Activated CD4-positive, alpha-beta T cell treated with anti-CD3 and anti-CD28 coated beads, Interleukin-2, amount 50 U/mL, for 24 hours (primary cell): Measurements from ENCODE around the gene FGF1.
"Not testable (repeated sequence)": the region's sequence is repeated elsewhere in the genome, so short reads cannot be mapped to it uniquely, and the experiment has no call there.

ENCODE experiments used
- DNase-seq, 2 donors: peaks; one replicate each; pipeline ENCODE4 v3.0.0-alpha.2; 2020; ENCODE audit warnings: low read depth in 1 of 2, low spot score in 1 of 2

The FGF1 gene

GRCh38 chr5:142671266-142671665 lies 14.6 kb downstream of the FGF1 start:
- no peak for DNase-seq

GRCh38 chr5:142670804-142671203 lies 15.1 kb downstream of the FGF1 start:
- no peak for DNase-seq

GRCh38 chr5:142669477-142669876 lies 16.4 kb downstream of the FGF1 start:
- DNase-seq, result no peak

- no peak for DNase-seq
Observed at GRCh38 chr5:142668336-142668735, 17.6 kb downstream of the FGF1 start.

- no peak for DNase-seq
Observed at GRCh38 chr5:142667831-142668230, 18.1 kb downstream of the FGF1 start.

- no peak for DNase-seq
Observed at GRCh38 chr5:142664636-142665035, 21.3 kb downstream of the FGF1 start.

- DNase-seq, result no peak
Observed at GRCh38 chr5:142664067-142664466, 21.8 kb downstream of the FGF1 start.

- DNase-seq, result no peak
Observed at GRCh38 chr5:142663246-142663645, 22.6 kb downstream of the FGF1 start.

- DNase-seq, result no peak
Observed at GRCh38 chr5:142661957-142662356, 23.9 kb downstream of the FGF1 start.

- DNase-seq, result no peak
Observed at GRCh38 chr5:142661143-142661542, 24.7 kb downstream of the FGF1 start.

GRCh38 chr5:142660731-142661130 lies 25.2 kb downstream of the FGF1 start:
- no peak for DNase-seq

GRCh38 chr5:142660196-142660595 lies 25.7 kb downstream of the FGF1 start:
- no peak for DNase-seq

- DNase-seq, result no peak
Observed at GRCh38 chr5:142659405-142659804, 26.5 kb downstream of the FGF1 start.

- no peak for DNase-seq
Observed at GRCh38 chr5:142658278-142658677, 27.6 kb downstream of the FGF1 start.

- no peak for DNase-seq
Observed at GRCh38 chr5:142657446-142657845, 28.4 kb downstream of the FGF1 start.

GRCh38 chr5:142655339-142656267 lies 30.3 kb downstream of the FGF1 start:
- peak; percentile 51 to 52 for DNase-seq

- no peak for DNase-seq
Observed at GRCh38 chr5:142654578-142655058, 31.3 kb downstream of the FGF1 start.

GRCh38 chr5:142653321-142653720 lies 32.6 kb downstream of the FGF1 start:
- DNase-seq, result no peak

GRCh38 chr5:142652563-142652962 lies 33.3 kb downstream of the FGF1 start:
- DNase-seq, result no peak

GRCh38 chr5:142650881-142651280 lies 35.0 kb downstream of the FGF1 start:
- no peak for DNase-seq

- DNase-seq, result no peak
Observed at GRCh38 chr5:142650060-142650459, 35.8 kb downstream of the FGF1 start.

- DNase-seq, result not testable (repeated sequence)
Observed at GRCh38 chr5:142648108-142648507, 37.8 kb downstream of the FGF1 start.

GRCh38 chr5:142645456-142645855 lies 40.4 kb downstream of the FGF1 start:
- DNase-seq, result no peak
